ENCODE data around the gene MYH14.
"Not testable (repeated sequence)": the region's sequence is repeated elsewhere in the genome, so short reads cannot be mapped to it uniquely, and the experiment has no call there.

MYH14 gene

DNA sequence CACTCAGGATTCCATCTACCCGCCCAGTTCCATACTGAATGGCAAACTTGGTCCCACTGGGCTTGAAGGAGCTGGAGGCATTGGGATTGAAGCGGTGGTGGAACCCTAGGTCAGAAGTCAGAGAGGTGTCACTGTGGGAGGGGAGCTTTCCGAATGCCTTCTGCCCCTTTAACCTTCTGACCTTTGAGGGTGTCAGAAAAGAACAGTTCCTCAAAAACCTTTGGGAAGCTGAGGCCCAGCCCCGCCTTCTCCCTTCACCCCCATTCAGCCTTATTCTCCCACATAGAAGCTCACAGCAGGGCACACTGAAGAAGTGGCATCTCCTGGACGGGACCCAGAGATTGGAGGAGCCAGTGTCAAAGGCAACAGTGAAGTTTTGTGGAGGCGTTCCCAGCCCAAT is 133.6 kb downstream of the MYH14 start:
- not testable (repeated sequence) for ATAC-seq

DNA sequence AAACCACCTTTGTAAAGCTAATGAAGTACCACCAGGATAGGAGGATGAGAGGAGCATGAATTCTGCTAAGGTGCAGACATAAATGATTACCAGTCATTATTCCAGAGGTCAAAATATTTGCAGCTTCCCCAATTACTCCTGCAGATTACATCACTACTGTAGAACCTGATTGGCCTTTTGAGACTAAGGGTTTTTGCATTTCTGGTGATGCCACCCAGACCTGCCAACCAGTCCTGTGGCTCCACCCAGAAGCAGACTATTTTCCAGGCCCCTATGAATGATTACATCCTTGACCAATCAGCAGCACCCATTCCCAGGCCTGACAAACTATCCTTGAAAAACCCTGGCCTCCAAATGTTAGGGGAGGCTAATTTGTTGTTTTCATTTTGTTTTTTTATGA is 136.9 kb downstream of the MYH14 start:
- no peak for ATAC-seq

DNA sequence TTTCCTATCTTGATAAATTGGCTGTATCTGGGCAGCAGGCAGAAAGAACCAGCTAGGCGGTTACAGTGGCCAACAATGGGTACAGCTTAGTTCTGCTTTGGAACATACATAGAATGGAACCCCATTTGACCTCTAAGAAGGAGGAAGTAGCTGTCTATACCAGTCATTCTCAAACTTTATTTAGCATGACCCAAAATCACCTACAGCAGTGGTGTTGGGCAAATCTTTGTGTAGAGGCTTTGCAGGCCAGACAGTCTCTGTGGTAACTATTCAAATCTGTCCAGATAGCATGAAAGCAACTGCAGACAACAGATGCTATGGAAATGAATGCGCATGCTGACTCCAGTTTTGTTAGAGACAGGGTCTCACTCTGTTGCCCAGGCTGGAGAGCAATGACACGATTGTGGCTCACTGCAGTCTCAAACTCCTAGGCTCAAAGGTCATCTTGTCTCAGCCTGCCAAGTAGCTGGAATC is 137.7 kb downstream of the MYH14 start:
- ATAC-seq: peak; percentile 59

- no peak for ATAC-seq
Observed at GRCh38 chr19:50344661-50345318, 141.4 kb downstream of the MYH14 start.

- ATAC-seq: peak; percentile 94
Observed at GRCh38 chr19:50347089-50347581, 143.7 kb downstream of the MYH14 start.

GRCh38 chr19:50349277-50350057 is 146.0 kb downstream of the MYH14 start:
- ATAC-seq: no peak

DNA sequence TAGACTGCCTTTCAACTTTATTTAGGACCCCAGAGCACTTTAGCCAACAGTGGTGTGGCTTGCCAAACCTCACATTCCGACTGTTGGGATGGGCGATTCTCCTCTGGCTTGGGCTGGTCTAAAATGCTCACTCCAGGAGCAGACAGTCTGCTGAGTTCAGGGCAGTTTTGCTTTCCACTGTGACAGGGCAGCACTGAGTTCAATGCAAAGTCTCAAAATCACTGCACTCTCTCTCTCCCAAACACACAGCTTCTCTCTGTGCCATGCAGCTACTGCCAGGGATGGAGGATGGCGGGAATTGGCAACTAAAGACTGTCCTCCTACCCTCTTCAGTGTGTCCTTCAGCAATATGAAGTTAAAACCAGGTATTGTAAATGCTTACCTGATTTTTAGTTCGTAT is 148.8 kb downstream of the MYH14 start:
- no peak for ATAC-seq

DNA sequence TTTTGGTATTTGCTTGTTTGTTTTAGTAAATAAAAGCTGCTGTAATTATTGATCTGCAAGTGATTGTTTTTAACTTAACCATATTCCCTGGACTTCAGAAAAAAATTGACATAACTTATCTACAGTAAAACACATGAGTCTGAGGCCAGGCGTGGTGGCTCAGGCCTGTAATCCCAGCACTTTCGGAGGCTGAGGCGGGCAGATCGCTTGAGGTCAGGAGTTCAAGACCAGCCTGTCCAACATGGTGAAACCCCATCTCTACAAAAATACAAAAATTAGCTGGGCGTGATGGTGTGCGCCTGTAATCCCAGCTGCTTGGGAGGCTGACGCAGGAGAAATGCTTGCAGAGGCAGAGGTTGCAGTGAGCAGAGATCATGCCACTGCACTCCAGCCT is 150.1 kb downstream of the MYH14 start:
- not testable (repeated sequence) for ATAC-seq

DNA sequence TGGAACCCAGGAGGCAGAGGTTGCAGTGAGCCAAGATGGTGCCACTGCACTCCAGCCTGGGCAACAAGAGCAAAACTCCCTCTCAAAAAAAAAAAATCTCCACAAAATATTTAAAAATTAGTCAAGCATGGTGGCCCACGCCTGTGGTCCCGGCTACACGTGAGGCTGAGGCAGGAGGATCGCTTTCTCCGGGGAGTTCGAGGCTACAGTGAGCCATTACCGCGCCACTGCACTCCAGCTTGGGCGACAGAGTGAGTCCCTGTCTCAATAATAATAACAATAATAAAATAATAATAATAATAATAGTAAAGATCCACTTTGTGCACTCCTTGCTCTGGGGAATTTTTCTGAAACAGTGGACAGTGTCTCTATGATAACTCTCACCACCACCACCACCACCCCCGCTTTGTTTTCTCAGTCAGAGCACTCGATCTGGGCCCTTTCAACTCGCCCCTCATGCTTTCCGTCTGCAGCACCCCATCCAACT is 153.3 kb downstream of the MYH14 start:
- no peak for ATAC-seq

DNA sequence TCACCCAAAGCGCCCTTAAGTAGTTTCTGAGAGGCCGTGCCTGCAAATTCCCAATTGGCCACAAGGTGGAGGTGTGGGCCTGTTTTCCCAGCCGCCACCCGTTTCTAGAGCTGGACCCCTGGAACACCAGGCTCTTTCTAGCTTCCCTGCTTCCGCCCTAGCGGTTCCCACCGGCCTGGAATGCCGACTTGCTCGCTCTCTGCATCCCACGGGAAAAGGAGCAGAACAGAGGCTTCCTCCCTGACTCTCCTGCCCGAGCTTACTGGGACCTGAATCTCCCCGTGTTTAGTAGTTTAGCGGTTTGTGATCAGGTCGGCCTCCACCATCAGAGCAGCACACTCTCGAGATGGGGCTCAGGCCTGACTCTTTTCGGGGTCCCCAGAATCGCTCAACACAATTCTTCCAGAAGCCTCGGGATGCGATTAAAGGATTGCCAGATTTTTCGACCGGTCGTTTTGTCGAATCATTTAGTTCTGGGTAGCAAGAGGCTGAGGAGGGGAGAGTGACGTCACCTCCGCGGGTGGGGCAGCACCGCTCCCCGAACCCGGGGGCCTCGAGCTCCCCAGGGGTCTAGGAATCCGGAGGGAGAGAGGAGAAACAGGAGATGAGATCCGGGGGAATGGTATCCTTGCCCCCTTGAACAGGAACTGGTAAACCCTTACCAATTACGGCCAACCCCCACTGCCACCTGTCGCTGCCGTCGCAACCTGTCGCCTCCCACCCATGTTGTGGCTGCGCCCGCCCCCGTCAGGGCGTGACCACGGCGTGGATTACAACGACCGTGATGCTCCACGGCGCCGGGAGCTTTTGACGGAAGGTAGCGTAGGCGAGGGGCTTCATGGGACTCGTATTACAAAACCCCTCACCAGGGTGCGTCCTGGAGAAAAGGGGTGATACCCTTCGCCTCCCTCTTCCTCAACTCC is 154.0 kb downstream of the MYH14 start:
- peak; percentile 78 to 80 for ATAC-seq

- peak; percentile 11 to 26 for ATAC-seq
Observed at GRCh38 chr19:50358483-50359327, 155.3 kb downstream of the MYH14 start.

- ATAC-seq: no peak
Observed at GRCh38 chr19:50359328-50359818, 156.0 kb downstream of the MYH14 start.

Data from activated CD4-positive, CD25-positive, alpha-beta regulatory T cell treated with anti-CD3 and anti-CD28 coated beads, Interleukin-2, amount 50 U/mL, for 24 hours (primary cell).